ENCODE results near the gene TPCN1.

The TPCN1 gene

DNA sequence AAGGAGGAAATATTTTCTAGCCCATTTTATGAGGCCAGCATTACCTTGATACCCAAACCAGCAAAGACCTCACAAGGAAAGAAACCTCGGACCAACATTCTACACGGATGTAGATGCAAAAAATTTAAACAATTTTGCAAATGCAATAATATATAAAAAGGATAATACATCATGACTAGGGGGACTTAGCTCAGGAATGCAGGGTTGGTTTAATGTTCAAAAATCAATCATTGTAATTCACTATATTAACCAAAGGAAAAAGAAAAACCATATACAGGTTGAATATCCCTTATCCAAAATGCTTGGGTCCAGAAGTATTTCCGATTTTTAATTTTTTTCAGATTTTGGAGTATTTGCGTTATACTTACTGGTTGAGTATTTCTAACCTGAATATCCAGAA, 33.0 kb downstream of the TPCN1 start:
- TF ChIP-seq, protein P1, sequence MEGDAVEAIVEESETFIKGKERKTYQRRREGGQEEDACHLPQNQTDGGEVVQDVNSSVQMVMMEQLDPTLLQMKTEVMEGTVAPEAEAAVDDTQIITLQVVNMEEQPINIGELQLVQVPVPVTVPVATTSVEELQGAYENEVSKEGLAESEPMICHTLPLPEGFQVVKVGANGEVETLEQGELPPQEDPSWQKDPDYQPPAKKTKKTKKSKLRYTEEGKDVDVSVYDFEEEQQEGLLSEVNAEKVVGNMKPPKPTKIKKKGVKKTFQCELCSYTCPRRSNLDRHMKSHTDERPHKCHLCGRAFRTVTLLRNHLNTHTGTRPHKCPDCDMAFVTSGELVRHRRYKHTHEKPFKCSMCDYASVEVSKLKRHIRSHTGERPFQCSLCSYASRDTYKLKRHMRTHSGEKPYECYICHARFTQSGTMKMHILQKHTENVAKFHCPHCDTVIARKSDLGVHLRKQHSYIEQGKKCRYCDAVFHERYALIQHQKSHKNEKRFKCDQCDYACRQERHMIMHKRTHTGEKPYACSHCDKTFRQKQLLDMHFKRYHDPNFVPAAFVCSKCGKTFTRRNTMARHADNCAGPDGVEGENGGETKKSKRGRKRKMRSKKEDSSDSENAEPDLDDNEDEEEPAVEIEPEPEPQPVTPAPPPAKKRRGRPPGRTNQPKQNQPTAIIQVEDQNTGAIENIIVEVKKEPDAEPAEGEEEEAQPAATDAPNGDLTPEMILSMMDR (IDR thresholded peaks at IDR 0.05; ENCODE audit: low read depth, low read length): no peak
- DNase-seq (ENCODE audit: low read depth, low spot score): no peak
- in situ Hi-C loops (cut with HindIII; ENCODE audit: low sequenced_read_pairs): no loop called here
- H3K4me3 ChIP-seq (ENCODE audit: low read depth, low read length): no peak overlapping the region

DNA sequence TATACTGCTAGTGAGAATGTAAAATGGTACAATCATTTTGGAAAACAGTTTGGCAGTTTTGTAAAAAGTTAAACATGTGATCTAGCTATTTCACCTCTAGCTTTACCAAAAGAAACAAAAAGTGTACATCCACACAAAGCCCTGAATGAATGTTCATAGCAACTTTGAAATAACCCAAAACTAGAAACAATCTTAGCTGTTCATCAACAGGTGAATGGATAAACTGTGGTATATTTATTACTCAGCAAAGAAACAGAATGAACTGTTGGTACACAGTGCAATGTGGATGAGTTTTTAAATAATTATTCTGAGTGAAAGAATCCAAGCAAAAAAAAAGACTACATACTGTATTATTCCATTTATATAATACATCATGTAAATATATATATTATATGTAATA, 36.3 kb downstream of the TPCN1 start:
- no peak overlapping the region for H3K4me3 ChIP-seq (ENCODE audit: low read depth, low read length)
- in situ Hi-C loops (cut with HindIII; ENCODE audit: low sequenced_read_pairs): no loop called here
- DNase-seq (ENCODE audit: low read depth, low spot score): no peak
- TF ChIP-seq, protein P1 (IDR thresholded peaks at IDR 0.05; ENCODE audit: low read depth, low read length): no peak

DNA sequence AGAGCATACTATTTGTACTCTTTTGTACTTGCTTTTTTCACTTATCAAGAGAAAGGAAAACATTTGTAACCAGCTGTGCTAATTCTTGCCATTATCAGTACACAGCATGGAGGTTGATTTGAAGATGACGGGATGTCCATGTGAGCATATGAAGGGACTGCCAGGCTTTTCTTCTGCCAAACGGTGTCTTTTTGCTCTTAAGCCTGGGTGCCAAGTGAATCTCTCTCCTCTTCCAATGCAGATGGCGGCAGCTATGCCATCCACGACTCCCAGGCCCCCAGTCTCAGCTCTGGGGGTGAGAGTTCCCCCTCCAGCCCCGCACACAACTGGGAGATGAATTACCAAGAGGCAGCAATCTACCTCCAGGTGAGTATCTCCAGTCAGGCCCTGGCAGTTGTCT, 38.9 kb downstream of the TPCN1 start:
- H3K4me3 ChIP-seq (ENCODE audit: low read depth, low read length): no peak overlapping the region
- in situ Hi-C loops (cut with HindIII; ENCODE audit: low sequenced_read_pairs): no loop called here

DNA sequence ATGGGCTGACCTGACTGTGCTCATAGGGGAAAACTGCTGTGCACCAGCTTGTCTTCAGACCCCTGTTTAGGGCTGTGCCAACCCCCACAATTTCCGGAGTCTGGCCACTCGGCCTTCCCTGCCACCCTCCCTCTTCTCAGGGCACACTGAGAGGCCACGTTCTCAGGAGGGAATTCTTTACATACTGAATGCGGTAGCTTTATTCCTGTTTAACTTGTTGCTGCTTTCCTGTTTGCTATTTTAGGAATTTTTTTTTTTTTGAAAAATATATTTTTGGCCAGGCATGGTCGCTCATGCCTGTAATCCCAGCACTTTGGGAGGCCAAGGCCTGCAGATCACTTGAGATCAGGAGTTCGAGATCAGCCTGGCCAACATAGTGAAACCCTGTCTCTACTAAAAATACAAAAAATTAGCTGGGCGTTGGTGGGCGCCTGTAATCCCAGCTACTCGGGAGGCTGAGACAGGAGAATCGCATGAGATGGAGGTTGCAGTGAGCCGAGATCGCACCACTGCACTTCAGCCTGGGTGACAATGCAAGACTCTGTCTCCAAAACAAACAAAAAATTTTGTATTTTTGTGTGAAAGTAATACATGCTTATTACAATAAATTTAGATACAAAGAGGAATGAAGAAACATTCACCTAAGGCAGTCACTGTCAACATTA, 39.5 kb downstream of the TPCN1 start:
- in situ Hi-C loops (cut with HindIII; ENCODE audit: low sequenced_read_pairs): no loop called here
- no peak for DNase-seq (ENCODE audit: low read depth, low spot score)
- no peak overlapping the region for H3K4me3 ChIP-seq (ENCODE audit: low read depth, low read length)
- TF ChIP-seq, protein P1 (IDR thresholded peaks at IDR 0.05; ENCODE audit: low read depth, low read length): no peak

More for the DNA sequence above, 38.9 kb downstream of the TPCN1 start:
- DNase-seq (ENCODE audit: low read depth, low spot score): no peak
- TF ChIP-seq, protein P1 (IDR thresholded peaks at IDR 0.05; ENCODE audit: low read depth, low read length): no peak

DNA sequence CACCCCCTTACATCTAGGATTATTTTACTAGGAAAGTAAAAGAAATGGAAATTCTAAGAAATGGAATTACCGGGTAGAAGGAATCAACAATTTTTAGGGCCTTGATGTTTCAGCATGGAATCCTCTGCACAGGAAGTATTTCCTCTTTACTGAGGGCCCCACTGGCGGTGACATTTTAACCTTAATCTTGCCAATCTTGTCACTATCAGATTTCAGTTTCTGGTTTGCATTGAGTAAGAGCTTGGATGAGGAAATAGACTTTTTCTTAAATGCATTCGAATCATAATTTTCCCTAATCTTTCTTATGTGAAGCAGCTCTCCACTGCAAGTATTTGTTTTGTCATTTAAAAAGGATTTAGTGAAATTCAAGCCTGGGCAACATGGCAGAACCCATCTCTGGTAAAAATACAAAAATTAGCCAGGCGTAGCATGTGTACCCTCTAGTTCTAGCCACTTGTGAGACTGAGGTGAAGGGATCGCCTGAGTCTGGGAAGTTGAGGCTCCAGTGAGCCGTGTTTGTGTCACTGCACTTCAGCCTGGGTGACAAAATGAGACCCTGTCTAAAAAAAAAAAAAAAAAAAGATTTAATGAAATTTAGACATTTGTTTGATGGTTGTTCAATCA, 40.7 kb downstream of the TPCN1 start:
- no peak for DNase-seq (ENCODE audit: low read depth, low spot score)
- in situ Hi-C loops (cut with HindIII; ENCODE audit: low sequenced_read_pairs): no loop called here
- TF ChIP-seq, protein P1 (IDR thresholded peaks at IDR 0.05; ENCODE audit: low read depth, low read length): no peak
- no peak overlapping the region for H3K4me3 ChIP-seq (ENCODE audit: low read depth, low read length)

DNA sequence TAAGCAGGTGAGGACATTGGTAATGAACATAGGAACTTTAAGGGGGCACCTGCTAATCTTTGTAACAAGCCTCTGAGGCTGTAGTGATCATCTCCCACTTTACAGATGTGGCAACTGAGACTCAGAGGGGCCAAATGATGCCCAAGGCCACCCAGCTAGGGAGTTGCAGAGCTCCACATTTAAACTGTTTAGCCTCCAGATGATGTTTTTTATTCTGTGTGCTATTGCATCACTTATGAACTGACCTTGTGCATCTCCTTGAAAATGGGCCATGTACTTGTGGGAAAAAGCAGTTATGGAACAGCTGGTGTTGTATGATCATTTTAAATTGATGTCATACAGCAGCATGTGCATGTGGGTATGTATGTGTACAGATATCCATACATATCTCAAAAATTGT, 41.4 kb downstream of the TPCN1 start:
- in situ Hi-C loops (cut with HindIII; ENCODE audit: low sequenced_read_pairs): no loop called here
- DNase-seq (ENCODE audit: low read depth, low spot score): no peak
- H3K4me3 ChIP-seq (ENCODE audit: low read depth, low read length): no peak overlapping the region
- TF ChIP-seq, protein P1 (IDR thresholded peaks at IDR 0.05; ENCODE audit: low read depth, low read length): no peak

Measured in astrocyte of the spinal cord (primary cell).